Myocyte (in vitro differentiated cells): Measurements from ENCODE around the gene HBM. TPM values are rescaled to one million over a fixed set of nuclear protein-coding genes. Genes with fewer than 3 reads are reported as not detected.
"Not testable (repeated sequence)": the region's sequence is repeated elsewhere in the genome, so short reads cannot be mapped to it uniquely, and the experiment has no call there.

Source experiments
- DNase-seq: peaks from one replicate; pipeline ENCODE4 v3.0.0-alpha.2; 2012; ENCODE audit warnings: low read depth
- polyA plus RNA-seq: library from polyadenylated mRNA; unstranded; fragments of >200 nt; gene quantifications from one replicate; pipeline ENCODE4 v1.2.1, GENCODE V29; 2012; ENCODE audit warnings: missing spikeins
- total RNA-seq: library from RNA; depleted of rRNA; stranded (reverse); fragments of >200 nt; gene quantifications from 2 replicates; pipeline ENCODE4 v1.2.3, GENCODE V29; 2014

The HBM gene, protein sequence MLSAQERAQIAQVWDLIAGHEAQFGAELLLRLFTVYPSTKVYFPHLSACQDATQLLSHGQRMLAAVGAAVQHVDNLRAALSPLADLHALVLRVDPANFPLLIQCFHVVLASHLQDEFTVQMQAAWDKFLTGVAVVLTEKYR
- total RNA-seq = not detected in 2 replicates
- polyA plus RNA-seq = not detected

DNA sequence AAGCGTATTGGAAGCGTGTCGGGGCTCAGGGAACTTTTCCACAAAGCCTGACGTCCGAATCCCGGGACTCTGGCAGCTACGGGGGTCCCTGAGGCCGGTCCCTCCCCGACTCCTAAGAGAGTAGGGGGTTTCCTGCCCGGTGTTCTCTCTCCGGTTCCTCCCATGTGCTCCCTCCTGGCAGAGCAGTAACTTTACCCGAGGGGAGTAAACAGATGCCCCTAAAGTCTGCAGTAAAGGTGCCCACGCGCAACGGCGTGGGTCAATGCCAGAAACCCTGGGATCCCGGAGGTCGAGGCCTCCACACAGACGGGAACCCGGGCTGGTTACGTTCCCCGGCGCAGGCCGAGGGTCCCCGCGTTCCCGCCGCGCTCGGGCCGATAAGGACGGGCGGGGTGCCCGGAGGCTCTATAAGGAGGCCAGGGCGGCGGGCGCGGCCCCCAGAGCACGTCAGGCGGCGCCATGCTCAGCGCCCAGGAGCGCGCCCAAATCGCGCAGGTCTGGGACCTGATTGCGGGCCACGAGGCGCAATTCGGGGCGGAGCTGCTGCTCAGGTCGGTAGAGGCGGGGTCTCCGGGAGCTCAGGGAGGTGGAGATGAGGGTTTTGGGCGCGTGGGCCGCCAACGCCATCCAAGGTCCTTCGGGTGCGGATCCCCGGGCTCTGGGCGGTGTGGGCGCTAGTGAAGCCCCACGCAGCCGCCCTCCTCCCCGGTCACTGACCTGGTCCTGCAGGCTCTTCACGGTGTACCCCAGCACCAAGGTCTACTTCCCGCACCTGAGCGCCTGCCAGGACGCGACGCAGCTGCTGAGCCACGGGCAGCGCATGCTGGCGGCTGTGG, at the start of gene HBM:
TSS of gene HBM (plus strand) at position 440 of the 836 bp plus-strand sequence. CDS start at position 460, 20 bp downstream.
- no peak for DNase-seq

DNA sequence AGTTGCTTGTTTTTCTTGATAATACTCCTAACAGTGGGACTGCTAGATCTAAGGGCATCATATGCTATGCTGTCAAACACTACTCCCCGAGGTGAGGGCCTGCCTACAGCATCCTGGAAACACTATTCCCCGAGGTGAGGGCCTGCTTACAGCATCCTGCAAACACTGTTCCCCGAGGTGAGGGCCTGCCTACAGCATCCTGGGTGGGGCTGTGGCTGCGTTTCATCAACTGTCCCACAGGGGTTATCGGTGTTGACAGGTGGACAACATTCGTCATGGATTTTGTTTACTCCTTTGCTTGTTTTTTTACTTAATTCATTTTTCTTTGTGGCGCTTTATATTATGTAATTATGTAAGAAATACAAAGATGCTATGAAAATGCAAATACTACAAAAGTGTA, 49.8 kb upstream of the HBM start:
- DNase-seq = no peak

DNA sequence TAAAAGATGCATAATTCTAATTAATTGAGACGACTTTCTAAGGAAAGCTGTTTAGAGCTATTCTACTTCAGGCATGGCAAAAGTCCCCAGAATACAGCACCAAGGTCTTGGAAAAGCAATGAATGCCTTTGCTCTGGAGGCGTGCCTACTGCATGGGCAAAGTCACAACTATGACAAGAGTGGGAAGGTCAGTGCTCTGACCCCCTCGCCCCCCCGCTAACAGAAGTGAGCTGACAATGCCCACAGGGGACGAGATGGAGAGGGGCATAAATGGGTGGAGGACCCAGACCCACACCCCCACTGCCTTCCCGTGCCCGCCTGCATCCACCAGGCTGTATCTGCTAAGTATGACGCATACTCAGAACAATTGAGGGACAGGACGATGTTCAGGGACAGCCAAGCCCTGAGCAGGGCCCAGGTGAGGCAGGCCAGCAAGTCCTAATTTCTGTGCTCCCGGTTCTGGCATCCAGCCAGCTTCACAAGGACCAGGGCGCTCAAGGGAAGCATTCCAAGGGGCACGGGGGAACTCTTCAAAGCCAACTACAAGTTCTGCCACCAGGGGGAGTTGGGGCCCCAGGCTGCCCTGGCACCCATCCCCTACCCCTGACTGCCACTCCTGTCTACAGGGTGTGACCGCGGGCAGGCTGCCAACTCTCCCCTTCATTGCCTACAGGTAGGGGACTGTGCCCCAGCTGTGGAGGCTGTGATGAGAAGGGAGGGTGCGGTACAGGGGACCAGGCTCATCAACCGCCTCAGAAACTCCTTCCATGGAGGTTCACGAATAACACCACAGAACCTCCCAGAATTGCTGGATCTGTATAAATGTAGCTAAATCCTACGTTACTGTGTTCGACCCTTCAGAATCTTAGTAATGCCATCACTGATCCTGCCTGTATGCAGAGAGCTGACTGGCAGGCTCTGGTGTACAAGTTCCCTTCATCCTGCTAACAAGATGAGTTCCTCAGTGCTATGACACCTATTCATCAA, 48.1 kb upstream of the HBM start:
- peak; percentile 53 for DNase-seq

DNA sequence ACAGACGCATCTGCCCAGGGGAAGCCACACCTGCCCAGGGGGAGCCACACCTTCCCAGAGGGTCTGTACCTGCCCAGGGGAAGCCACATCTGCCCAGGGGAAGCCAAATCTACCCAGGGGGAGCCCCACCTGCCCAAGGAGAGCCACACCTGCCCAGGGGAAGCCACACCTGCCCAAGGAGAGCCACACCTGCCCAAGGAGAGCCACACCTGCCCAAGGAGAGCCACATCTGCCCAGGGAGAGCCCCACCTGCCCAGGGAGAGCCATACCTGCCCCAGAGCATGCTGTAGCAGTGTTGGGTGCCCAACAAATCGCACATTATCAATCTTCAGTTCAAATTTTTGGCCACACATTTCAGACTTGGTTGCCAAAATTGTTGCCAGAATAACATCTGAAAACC, 46.9 kb upstream of the HBM start:
- no peak for DNase-seq

DNA sequence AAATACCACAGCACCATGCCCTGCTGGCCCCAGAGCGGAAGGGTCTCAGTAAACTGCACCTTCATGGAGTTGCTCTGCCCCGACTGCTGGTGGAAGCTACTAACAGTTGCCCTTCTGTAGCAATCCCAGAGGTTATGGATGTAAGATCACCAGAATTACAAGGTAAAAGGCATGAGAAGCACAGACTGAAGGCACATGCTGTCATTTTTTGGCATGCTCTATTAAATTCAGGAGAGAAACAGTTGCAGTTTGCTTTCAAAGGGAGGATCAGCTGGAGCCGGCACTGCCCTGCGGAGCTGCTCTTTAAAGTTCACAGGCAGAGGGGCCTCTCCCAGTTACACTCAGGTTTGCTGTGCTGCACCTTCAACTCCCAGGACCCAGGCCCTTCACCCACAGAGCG, 46.5 kb upstream of the HBM start:
- DNase-seq = no peak

DNA sequence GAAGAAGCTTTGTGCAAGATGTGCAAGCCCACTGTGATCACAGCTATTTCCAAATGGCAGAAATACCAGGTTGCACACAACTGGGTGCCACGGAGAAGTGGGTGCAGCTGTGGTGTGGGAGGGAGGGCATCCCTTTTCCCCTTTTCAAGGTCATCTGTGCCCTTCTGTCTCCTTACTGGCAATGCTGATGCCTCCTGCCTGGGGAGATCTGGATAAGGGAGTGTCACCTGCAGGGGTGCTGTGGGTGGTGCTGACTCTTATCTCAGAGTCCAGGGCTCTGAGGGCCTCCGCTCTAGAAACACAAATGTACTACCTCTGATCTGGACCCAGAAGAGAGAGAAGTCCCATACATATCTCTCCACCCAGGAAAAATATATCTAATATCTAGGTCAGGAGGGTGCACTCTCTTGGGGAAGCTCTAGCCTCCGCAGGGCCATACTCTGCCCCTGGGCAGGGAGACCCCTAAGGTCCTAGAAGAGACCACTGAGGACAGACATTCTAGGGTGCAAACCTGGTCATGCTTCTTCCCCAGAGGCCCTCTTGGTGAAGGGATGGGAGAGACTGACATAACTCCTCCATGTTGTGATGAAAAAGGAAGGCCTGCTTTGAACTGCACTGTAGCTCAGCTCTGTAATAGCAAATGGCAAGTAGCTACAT, 45.8 kb upstream of the HBM start:
- no peak for DNase-seq

DNA sequence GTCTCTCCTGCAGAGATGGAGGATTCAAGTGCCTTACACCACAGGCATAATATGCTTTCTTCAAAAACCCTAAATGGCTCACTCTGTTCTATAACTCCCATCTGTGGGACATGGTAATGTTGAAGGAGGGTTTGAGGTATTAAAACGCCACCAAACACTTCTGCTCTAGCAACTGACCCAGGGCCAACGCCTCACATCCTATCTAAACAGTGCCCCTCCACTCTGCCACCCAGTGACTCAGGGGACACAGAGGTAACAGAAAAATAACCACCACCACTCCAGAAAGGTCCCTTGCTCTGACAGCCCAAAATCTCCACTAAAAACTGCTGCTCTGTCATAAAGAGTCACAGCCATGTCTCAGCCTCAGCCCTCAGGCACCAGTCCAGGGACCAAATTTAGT, 45.0 kb upstream of the HBM start:
- DNase-seq = no peak

DNA sequence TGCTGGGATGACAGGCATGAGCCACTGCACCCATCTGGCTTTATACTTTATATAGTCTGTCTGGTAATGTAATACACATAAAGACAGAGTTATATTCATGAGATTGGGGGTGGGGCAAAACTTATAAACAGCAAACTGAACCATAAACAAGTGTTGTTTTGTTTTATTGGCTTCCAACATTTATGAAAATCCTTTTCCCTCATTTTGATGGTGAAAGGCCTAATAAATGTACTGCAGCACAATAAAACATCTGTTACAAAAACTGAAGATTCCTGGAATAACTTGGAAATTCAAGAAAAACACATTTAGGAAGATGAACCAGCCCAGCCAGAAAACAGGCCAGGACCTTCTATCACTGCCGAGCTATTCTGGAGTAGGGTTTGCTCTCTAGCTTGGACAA, 43.4 kb upstream of the HBM start:
- no peak for DNase-seq

DNA sequence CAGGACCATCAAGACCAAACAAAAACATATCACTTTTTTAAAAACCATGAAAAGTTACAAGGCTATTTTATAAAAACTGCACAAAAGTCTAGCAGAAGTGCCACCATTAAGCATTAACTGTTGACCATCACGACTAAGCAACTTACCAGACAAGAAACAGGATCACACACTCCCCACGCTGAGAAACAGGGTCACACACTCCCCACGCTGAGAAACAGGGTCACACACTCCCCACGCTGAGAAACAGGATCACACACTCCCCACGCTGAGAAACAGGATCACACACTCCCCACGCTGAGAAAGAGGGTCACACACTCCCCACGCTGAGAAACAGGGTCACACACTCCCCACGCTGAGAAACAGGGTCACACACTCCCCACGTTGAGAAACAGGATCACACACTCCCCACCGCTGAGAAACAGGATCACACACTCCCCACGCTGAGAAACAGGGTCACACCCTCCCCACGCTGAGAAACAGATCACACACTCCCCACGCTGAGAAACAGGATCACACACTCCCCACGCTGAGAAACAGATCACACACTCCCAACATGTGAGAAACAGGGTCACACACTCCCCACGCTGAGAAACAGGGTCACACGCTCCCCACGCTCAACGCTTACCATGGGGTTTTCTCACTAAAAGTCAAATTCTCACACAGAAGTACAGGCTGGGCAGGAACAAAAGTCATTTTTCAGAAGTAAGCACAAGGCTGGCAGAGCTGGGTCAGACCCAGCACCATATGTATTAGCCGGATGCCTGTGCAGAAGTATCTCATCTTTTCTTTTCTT, 42.0 kb upstream of the HBM start:
- not testable (repeated sequence) for DNase-seq

DNA sequence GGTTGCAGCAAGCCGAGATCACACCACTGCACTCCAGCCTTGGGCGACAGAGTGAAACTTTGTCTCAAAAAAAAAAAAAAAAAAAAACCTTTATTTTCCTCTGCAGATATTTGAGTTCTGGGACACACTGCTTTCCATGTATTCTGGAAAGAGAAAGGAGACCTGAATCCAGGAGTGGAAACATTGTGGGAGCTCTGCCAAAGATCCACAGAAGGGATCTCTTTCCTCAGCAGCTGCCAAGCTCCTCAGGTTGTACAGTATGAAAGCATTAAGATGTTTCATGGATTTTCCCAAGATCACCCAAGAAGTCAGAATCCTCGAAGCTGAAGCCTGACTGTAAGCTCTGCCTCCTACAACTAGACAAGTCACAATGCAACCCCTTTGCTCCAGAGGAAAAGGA, 40.8 kb upstream of the HBM start:
- DNase-seq = no peak

DNA sequence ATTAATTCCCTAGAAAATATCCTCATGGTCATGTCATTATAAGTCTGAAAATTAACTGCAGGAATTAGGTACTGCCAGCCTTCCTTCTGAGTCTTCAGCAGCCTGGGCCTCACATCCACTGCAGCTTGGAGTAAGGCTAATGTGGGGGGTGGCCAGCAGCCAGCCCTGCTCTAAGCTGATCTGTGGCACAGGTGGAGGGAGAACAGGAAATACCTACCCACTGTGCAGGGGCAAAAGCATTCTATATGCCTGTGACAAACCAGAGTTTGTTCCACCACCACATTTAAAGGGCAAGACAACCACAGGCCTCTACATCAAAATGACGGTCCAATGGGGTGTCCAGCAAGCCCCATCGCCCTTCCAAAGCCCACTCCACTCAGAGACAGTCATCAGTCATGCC, 36.7 kb upstream of the HBM start:
- no peak for DNase-seq

DNA sequence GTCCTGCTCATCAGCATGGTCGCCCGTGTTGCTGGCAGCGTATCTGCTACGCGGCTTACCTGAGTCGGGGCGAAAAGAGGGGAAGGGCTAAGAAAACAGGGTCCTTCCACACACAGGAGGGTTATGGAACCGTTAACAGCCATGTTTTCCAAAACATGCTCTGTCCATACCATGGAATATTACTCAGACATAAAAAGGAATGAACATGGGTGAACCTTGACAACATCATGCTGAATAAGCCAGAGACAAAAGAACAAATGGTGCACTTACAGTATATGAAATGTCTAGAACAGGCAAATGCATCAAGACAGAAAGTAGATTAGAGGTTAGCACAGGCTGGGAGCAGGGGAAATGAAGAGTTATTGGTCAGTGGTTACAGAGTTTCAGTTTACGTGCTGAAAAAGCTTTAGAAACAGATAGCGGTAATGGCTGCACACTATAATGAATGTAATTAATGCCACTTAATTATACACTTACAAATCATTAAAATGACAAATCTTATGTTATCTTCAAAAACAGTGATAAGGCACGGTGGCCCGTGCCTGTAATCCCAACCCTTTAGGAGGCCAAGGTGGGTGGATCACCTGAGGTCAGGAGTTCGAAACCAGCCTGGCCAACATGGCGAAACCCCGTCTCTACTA, 35.1 kb upstream of the HBM start:
- no peak for DNase-seq

DNA sequence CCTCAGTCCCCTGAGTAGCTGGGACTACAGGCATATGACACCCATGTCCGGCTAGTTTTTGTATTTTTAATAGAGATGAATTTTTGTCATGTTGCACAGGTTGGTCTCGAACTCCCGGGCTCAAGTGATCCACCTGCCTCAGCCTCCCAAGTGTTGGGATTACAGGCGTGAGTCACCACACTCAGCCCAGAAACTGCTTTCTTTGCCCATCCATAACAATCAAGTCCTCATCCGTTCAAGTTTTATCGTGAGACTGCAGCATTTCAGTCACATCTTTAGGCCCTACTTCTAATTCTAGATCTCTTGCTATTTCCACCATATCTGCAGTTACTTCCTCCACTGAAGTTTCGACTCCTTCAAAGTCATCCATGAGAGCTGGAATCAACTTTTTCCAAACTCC, 33.7 kb upstream of the HBM start:
- no peak for DNase-seq

DNA sequence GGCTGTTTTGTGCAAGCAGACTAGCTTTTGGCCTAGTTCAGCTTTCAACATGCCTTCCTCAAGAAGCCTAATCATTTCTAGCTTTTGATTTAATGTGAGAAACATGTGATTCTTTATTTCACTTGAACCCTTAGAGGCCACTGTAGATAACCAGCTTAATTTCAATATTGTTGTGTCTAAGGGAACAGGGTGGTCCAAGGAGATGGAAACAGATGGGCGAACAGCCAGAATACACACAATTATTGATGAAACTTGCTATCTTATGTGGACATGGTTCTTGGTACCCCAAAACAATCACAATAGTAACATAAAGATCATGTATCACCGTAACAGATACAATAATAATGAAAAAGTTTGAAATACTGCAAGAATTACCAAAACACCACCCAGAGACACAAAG, 32.1 kb upstream of the HBM start:
- DNase-seq = no peak

DNA sequence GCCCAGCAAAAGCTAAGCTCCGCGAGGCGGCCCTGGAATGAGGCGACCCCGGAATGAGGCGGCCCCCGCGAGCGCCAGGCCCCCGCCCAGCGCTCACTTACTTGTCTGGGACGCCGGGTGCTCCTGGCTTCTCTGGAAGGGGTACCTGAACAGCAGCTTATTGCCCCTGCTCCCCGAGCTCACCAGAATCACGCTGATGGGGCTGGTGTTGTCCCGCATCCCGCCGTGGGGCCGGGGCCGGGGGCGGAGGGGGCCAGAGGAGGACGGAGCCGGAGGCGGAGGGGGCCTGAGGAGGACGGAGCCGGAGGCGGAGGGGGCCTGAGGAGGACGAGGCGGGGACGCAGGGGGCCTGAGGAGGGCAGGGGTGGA, 27.7 kb upstream of the HBM start:
- DNase-seq = no peak

DNA sequence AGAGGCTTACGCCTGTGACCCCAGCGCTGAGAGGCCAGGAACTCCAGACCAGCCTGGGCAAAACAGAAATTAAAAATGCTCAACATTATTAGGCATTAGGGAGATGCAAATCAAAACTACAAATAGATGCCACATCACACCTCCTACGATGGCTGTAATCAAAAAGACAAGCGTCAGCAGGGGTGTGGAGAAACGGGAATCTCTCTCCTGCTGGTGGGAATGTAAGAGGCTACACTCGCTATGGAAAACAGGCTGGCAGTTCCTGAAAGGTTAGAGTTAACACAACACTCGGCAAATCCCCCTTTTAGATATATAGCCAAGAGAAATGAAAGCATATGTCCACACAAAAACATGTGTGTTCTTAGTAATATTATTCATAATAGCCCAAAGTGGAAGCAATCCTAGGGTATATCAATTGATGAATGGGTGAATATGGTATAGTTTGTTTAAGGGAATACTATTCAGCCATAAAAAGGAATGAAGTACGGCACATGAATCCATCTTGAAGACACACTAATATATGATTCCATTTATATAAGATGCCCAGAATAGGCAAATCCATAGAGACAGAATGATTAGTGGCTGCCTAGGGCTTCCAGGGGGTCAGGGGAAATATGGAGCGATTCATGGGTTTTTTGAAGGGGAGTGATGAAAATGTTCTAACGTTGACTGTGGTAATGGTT, 25.5 kb upstream of the HBM start:
- no peak for DNase-seq

DNA sequence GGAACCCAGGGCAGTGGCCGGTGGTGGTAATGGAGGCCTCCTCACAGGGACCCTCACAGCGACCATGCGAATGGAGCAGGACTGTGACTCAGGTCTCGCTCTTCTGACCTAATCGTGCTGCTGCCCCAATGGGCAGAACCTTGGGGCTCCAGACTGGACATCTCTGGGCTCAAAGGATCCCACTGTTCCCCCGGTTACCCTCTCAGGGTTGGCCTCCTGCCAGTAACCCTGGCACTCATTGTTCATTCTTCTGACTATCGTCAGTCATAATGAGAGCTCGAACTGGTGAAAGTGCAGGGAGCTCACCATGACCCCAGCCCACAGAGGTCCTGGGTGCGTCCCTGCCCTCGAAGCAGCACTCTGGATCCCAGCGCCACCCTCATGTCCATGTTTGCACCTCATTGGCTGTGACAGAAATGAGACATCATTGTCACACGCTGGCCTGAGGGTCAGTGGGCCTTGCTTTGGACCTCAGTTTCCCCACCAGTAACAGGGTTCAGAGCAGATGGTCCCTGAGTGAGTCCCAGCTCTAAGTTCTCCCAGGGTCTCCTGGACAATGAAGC, 23.3 kb upstream of the HBM start:
- DNase-seq = no peak

DNA sequence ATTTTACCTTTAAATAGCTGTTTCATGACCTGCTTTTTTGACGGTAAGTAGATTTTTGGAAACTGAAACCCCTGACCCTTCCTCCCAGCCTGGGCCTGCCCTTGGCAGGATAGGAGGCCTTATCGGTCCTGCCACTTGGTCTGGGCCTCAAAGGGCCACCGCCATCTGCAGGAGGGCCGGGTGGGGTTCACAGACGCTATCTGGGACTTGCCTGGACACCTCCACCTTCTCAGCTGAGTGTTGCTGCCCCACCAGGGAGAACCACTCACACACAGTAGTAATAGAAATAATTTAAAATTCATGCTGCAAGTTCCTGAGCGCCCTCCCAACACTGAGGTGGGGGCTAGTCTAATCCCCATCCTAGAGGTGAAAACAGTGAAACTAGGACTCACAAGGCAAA, 22.7 kb upstream of the HBM start:
- no peak for DNase-seq

DNA sequence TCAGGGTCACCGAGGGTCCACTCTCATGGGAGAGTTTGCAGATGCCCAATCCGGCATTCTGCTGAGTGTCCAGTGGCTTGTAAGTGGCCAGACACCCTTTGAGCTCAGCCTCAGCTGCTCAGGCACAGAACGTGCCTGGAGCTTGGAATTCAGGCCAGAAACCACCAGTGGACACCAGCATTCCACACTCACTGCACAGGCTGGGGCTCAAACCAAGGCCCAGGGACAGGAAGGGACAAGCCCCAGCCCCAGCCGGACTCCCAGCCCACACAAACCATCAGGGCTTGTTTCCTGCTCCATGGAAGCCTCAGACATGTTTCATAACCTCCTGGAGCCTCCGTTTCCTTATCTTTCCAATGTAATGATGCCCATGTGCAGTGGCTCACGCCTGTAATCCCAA, 22.3 kb upstream of the HBM start:
- peak; percentile 91 for DNase-seq
